TTC549 (cell line): Measurements from ENCODE around the gene IL24.

Experiments used
- FAIRE-seq: peaks from 2 replicates; lab custom pipeline; 2012; peaks lifted over from hg19 to GRCh38; lab: Jason Lieb, UNC

Gene IL24

GRCh38 chr1:206880314-206880713 is 16.9 kb upstream of the IL24 start:
- FAIRE-seq, result no peak

GRCh38 chr1:206882555-206882954 is 14.7 kb upstream of the IL24 start:
- no peak for FAIRE-seq

GRCh38 chr1:206883160-206883559 is 14.1 kb upstream of the IL24 start:
- no peak for FAIRE-seq

GRCh38 chr1:206883876-206884275 is 13.4 kb upstream of the IL24 start:
- no peak for FAIRE-seq

- FAIRE-seq, result no peak
Observed at GRCh38 chr1:206885341-206886060, 11.7 kb upstream of the IL24 start.

- no peak for FAIRE-seq
Observed at GRCh38 chr1:206886831-206887230, 10.4 kb upstream of the IL24 start.

- FAIRE-seq, result no peak
Observed at GRCh38 chr1:206887701-206888100, 9.5 kb upstream of the IL24 start.

- no peak for FAIRE-seq
Observed at GRCh38 chr1:206890125-206891060, 6.8 kb upstream of the IL24 start.

GRCh38 chr1:206891412-206891811 is 5.8 kb upstream of the IL24 start:
- no peak for FAIRE-seq

- FAIRE-seq, result no peak
Observed at GRCh38 chr1:206892351-206892984, 4.8 kb upstream of the IL24 start.

- FAIRE-seq, result no peak
Observed at GRCh38 chr1:206893380-206893779, 3.9 kb upstream of the IL24 start.

GRCh38 chr1:206895325-206895724 is 1.9 kb upstream of the IL24 start:
- no peak for FAIRE-seq

GRCh38 chr1:206895837-206896242 is 1.4 kb upstream of the IL24 start:
- no peak for FAIRE-seq

GRCh38 chr1:206896261-206896660 is 982 bp upstream of the IL24 start:
- no peak for FAIRE-seq

- FAIRE-seq, result no peak
Observed at GRCh38 chr1:206898089-206898914, 1.1 kb downstream of the IL24 start.

- no peak for FAIRE-seq
Observed at GRCh38 chr1:206898915-206899431, 1.7 kb downstream of the IL24 start.

- FAIRE-seq, result no peak
Observed at GRCh38 chr1:206899717-206900116, 2.5 kb downstream of the IL24 start.

GRCh38 chr1:206900149-206900548 is 2.9 kb downstream of the IL24 start:
- FAIRE-seq, result no peak

- no peak for FAIRE-seq
Observed at GRCh38 chr1:206901944-206902343, 4.7 kb downstream of the IL24 start.

- FAIRE-seq, result no peak
Observed at GRCh38 chr1:206902702-206903101, 5.5 kb downstream of the IL24 start.

GRCh38 chr1:206903687-206904086 is 6.4 kb downstream of the IL24 start:
- no peak for FAIRE-seq
